K562 (cell line): ENCODE results near the gene TOR3A. TPM values are rescaled to one million over a fixed set of nuclear protein-coding genes. Genes with fewer than 3 reads are reported as not detected.

Source experiments
- ATAC-seq: fragments of 200-7000 bp; cut with Tn5 transposase; 3 replicates; pipeline ENCODE4 v1.9.1; 2020; ENCODE audit warnings: moderate library complexity
- BruUV-seq: library from RNA; stranded (reverse); fragments of 400-500 nt; replicated peaks from 2 replicates; lab custom pipeline; 2021; lab: Mats Ljungman, UMichigan
- CTCF ChIA-PET: fragments of 300-600 bp; formaldehyde crosslinking; extraction: SDS; loops from one replicate; lab custom pipeline; 2021; ENCODE audit warnings: low intra/inter-chr PET ratio; lab: Yijun Ruan, JAX
- POLR2A ChIA-PET: fragments of 300-600, 350-650 bp; sonication (Branson Sonifier 250); formaldehyde crosslinking; extraction: SDS; loops from one replicate; lab custom pipeline; 2021; ENCODE audit warnings: antibody characterized with exemption, inconsistent platforms; lab: Yijun Ruan, JAX
- DNase-seq, 4 experiments: peaks; one replicate each; pipeline versions ENCODE4 v3.0.0 to v3.0.0-alpha.2; 2011 to 2018; ENCODE audit warnings: low spot score in 3 of 4, mixed read lengths in 3 of 4; ENCODE audit errors: extremely low read depth in 1 of 4
- FAIRE-seq: peaks from 2 replicates; lab custom pipeline; 2011; peaks lifted over from hg19 to GRCh38; lab: Jason Lieb, UNC
- H2AFZ ChIP-seq: 2 replicates; pipeline ENCODE4 v1.6.0; 2011; ENCODE audit warnings: low read depth, low read length, control low read depth, inconsistent platforms
- H3K27ac ChIP-seq: fragments of 200-600 bp; 3 replicates; pipeline ENCODE4 v1.8.0; 2011; ENCODE audit warnings: low read depth, mild to moderate bottlenecking, control low read depth, inconsistent platforms, low read length, moderate library complexity, mixed read lengths; ENCODE audit errors: extremely low read depth
- H3K27me3 ChIP-seq, 2 experiments: fragments of 300-600 bp in 1 of 2; 2 replicates in 1 of 2; 3 replicates in 1 of 2; pipeline versions ENCODE4 v1.6.0 to v1.8.0; 2011; ENCODE audit warnings: inconsistent platforms in 2 of 2, low read length in 2 of 2, mild to moderate bottlenecking in 1 of 2, mixed read lengths in 1 of 2, moderate library complexity in 1 of 2; ENCODE audit not compliant: control insufficient read depth in 2 of 2, insufficient read depth in 2 of 2
- H3K36me3 ChIP-seq: fragments of 300-600 bp; 3 replicates; pipeline ENCODE4 v1.8.0; 2011; ENCODE audit warnings: mild to moderate bottlenecking, low read length, inconsistent platforms; ENCODE audit not compliant: control insufficient read depth, insufficient read depth
- H3K4me1 ChIP-seq, 2 experiments: fragments of 200-600 bp in 1 of 2; replicated peaks in 1 of 2; 2 replicates in 1 of 2; 3 replicates in 1 of 2; pipeline versions ENCODE4 v1.5.1 to v1.8.0; 2011; ENCODE audit warnings: inconsistent platforms in 2 of 2, low read length in 2 of 2, mild to moderate bottlenecking in 1 of 2, mixed read lengths in 1 of 2, moderate library complexity in 1 of 2; ENCODE audit not compliant: control insufficient read depth in 2 of 2, insufficient read depth in 2 of 2
- H3K4me2 ChIP-seq: 2 replicates; pipeline ENCODE4 v1.6.1; 2011; ENCODE audit warnings: low read length, control low read depth, inconsistent platforms, mixed read lengths; ENCODE audit not compliant: insufficient read depth
- H3K4me3 ChIP-seq: fragments of 200-600 bp; sonication (generic), shearing (Covaris generic); 2 replicates; pipeline ENCODE4 v1.5.1; 2016; ENCODE audit warnings: control low read depth, inconsistent platforms
- H3K79me2 ChIP-seq: fragments of 200-600 bp; 3 replicates; pipeline ENCODE4 v1.8.0; 2011; ENCODE audit warnings: low read length, inconsistent platforms; ENCODE audit not compliant: control insufficient read depth, insufficient read depth
- H3K9ac ChIP-seq, 2 experiments: 2 replicates each; pipeline versions ENCODE4 v1.6.0 to v1.6.1; 2011; ENCODE audit warnings: low read depth in 2 of 2, low read length in 2 of 2, control low read depth in 1 of 2, inconsistent platforms in 1 of 2, mild to moderate bottlenecking in 1 of 2, mixed read lengths in 1 of 2; ENCODE audit not compliant: insufficient read depth in 1 of 2
- H3K9me1 ChIP-seq: one replicate; pipeline ENCODE4 v1.6.0; 2011; ENCODE audit warnings: inconsistent platforms, mild to moderate bottlenecking, low read length, moderate library complexity; ENCODE audit not compliant: control insufficient read depth, insufficient read depth
- H3K9me3 ChIP-seq: replicated peaks from 2 replicates; pipeline ENCODE4 v1.5.1; 2011; ENCODE audit warnings: low read depth, low read length, inconsistent platforms; ENCODE audit not compliant: control insufficient read depth, insufficient read depth
- H4K20me1 ChIP-seq: replicated peaks from 2 replicates; pipeline ENCODE4 v1.6.1; 2011; ENCODE audit warnings: low read length, inconsistent platforms, mixed read lengths; ENCODE audit not compliant: control insufficient read depth, insufficient read depth
- CEBPG ChIP-seq, 3 experiments: fragments of 200-800 bp in 1 of 3; sonication (Bioruptor generic) in 1 of 3; sonication (generic) in 1 of 3; formaldehyde crosslinking in 1 of 3; IDR thresholded peaks in 2 of 3; conservative IDR thresholded peaks in 1 of 3; 2 replicates each; pipeline versions ENCODE4 v1.6.1 to v1.8.0; 2016 to 2022; ENCODE audit warnings: missing compliant biosample characterization in 2 of 3, missing genetic modification characterization in 2 of 3, mild to moderate bottlenecking in 1 of 3, missing genetic modification reagents in 1 of 3
- PTBP1 ChIP-seq: fragments of 200-400 bp; formaldehyde crosslinking; IDR thresholded peaks from 2 replicates; pipeline ENCODE4 v1.6.1; 2017; ENCODE audit warnings: low read depth, low read length
- SREBF2 ChIP-seq: sonication (generic); formaldehyde crosslinking; IDR thresholded peaks from 2 replicates; pipeline ENCODE4 v1.4.0; 2020; ENCODE audit warnings: mild to moderate bottlenecking, missing genetic modification reagents
- TAF1 ChIP-seq: IDR thresholded peaks from 2 replicates; pipeline ENCODE4 v1.6.1; 2011; ENCODE audit warnings: mild to moderate bottlenecking, low read length, moderate library complexity; ENCODE audit not compliant: insufficient read depth, control insufficient read depth, severe bottlenecking; ENCODE audit errors: extremely low read depth
- TFAM ChIP-seq: fragments of 250-450 bp; sonication (Bioruptor Pico); conservative IDR thresholded peaks from 2 replicates; pipeline ENCODE4 v1.5.0; 2021; ENCODE audit warnings: mild to moderate bottlenecking, moderate library complexity
- U2AF1 ChIP-seq: fragments of 200-400 bp; formaldehyde crosslinking; optimal IDR thresholded peaks from 2 replicates; pipeline ENCODE3; 2017; ENCODE audit warnings: mild to moderate bottlenecking, low read depth, low read length, moderate library complexity
- U2AF2 ChIP-seq: fragments of 200-400 bp; formaldehyde crosslinking; optimal IDR thresholded peaks from 2 replicates; pipeline ENCODE3; 2017; ENCODE audit warnings: low read depth, mild to moderate bottlenecking, low read length
- ZNF124 ChIP-seq: sonication (generic); formaldehyde crosslinking; IDR thresholded peaks from 2 replicates; pipeline ENCODE4 v1.8.1; 2022; ENCODE audit warnings: missing genetic modification reagents
- ZNF140 ChIP-seq: fragments of 250-450 bp; sonication (Bioruptor Pico); IDR thresholded peaks from 2 replicates; pipeline ENCODE4 v1.8.0; 2021; ENCODE audit warnings: moderate library complexity, mild to moderate bottlenecking, inconsistent platforms
- ZNF239 ChIP-seq: fragments of 250-450 bp; sonication (Bioruptor Pico); IDR thresholded peaks from 2 replicates; pipeline ENCODE4 v1.4.0; 2020; ENCODE audit warnings: mild to moderate bottlenecking
- ZNF696 ChIP-seq: fragments of 250-450 bp; sonication (Bioruptor Pico); conservative IDR thresholded peaks from 2 replicates; pipeline ENCODE4 v1.4.0; 2020; ENCODE audit warnings: mild to moderate bottlenecking, moderate library complexity
- WGBS: fragments of 100-300 bp; shearing (Covaris generic); methylation state at CpG from one replicate; pipeline ENCODE4 v1.1.6; 2016; ENCODE audit warnings: low coverage, mixed read lengths; ENCODE audit not compliant: insufficient coverage; ENCODE audit errors: missing lambda C conversion rate; 5-methylcytosine and 5-hydroxymethylcytosine counted together
- in situ Hi-C: fragments of 300-500 bp; cut with MboI; formaldehyde crosslinking; loops from 4 replicates; pipeline ENCODE4 v1.15.0; 2018; ENCODE audit warnings: inconsistent platforms, mixed read lengths
- intact Hi-C: fragments of 100-400 bp; cut with micrococcal nuclease; formaldehyde crosslinking; loops from 2 replicates; pipeline ENCODE4 v1.14.2; 2022
- polyA plus RNA-seq, 8 experiments: library from polyadenylated mRNA; depleted of rRNA in 4 of 8; stranded (reverse) in 5 of 8; unstranded in 3 of 8; fragments of >200 nt; fragmentation: Nextera tagmentation in 2 of 8; fragmentation: Illumina TruSeq in 1 of 8; extraction: Ambion mirVana in 2 of 8; extraction: Trizol in 1 of 8; gene quantifications; 2 replicates each; pipeline versions ENCODE4 v1.2.1 to v1.2.3, GENCODE V29; 2011 to 2014; ENCODE audit warnings: inconsistent platforms in 1 of 8, missing spikeins in 1 of 8
- total RNA-seq, 7 experiments: library from RNA; depleted of rRNA in 6 of 7; stranded (reverse); fragments of >200 nt in 6 of 7; fragmentation: Illumina TruSeq in 2 of 7; extraction: Trizol in 2 of 7; gene quantifications; 2 replicates each; pipeline versions ENCODE4 v1.2.1 to v1.2.3, GENCODE V29; 2011 to 2021; ENCODE audit warnings: low replicate concordance in 1 of 7
- TF ChIP-seq, protein P1 (sequence below): fragments of 450-650 bp; IDR thresholded peaks from 2 replicates; pipeline ENCODE4 v1.6.1; 2016
- TF ChIP-seq, protein P2 (sequence below): fragments of 450-650 bp; formaldehyde crosslinking; IDR thresholded peaks from 2 replicates; pipeline ENCODE4 v1.4.0; 2020; ENCODE audit warnings: mild to moderate bottlenecking, moderate library complexity
- TF ChIP-seq, protein P3 (sequence below): fragments of 450-650 bp; IDR thresholded peaks from 2 replicates; pipeline ENCODE4 v1.7.1; 2018; ENCODE audit warnings: mild to moderate bottlenecking, low read depth; ENCODE audit not compliant: partially characterized antibody
- TF ChIP-seq, protein P4 (sequence below): fragments of 450-650 bp; formaldehyde crosslinking; conservative IDR thresholded peaks from 2 replicates; pipeline ENCODE4 v1.4.0; 2022; ENCODE audit warnings: mild to moderate bottlenecking, missing genetic modification characterization

The TOR3A gene
- total and polyA plus RNA-seq, 9 of the 15 experiments (the other 6 are each of a cell fraction or from before 2014, with no cell fraction given), result 7.9 to 94.5 (median 39.7) TPM

DNA sequence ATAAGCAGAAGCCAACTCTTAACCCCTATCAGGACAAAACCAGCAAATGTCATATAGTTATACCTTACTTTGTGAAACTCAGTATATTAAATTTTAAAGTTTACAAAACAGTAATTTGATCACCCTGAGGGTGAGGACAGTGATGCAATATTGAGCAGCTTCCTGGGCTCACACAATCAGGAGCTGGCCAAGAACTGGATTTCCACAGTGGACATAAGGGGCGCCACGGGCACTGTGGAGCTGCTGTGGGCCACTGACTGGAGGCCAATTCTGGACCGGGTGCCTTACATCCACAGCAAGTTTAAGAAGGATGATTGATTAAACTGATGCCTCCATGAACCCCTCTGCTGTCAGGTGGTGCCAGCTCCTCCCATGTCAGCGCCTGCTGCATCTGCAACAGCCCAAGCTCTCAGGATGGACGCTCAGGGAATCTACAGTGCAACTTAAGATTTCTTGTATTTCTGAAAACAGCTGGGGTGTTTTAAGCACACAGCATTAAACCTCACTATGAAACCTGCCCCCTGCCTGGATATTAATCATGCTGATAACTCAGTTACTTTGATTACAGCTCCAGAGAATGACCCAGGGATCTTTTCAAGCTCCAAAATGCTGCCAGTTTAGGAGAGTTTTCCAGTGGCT, 55.9 kb downstream of the TOR3A start:
- H3K79me2 ChIP-seq, result peaks cover 8% of the 10 kb centered on the region; the same call in 1 of the 3 replicates
- H3K9ac ChIP-seq, result no peak overlapping the region
- FAIRE-seq, result peak; percentile 11
- TF ChIP-seq ZNF140 (CRISPR knock-in tag) (no peak), PTBP1 (no peak), CEBPG (CRISPR knock-in tag; IDR thresholded peaks at IDR 0.05) (no peak), CEBPG (tag; conservative IDR thresholded peaks at IDR 0.05 in 1 of 2, IDR thresholded peaks at IDR 0.05 in 1 of 2) (peak; percentile 18 to 72; a peak in 2 of 4 replicates), TAF1 (no peak), ZNF124 (CRISPR knock-in tag) (no peak), SREBF2 (CRISPR knock-in tag) (no peak), U2AF2 (no peak), U2AF1 (no peak), ZNF239 (CRISPR knock-in tag) (no peak), ZNF696 (CRISPR knock-in tag) (no peak), TFAM (no peak)
- TF ChIP-seq, protein P1, sequence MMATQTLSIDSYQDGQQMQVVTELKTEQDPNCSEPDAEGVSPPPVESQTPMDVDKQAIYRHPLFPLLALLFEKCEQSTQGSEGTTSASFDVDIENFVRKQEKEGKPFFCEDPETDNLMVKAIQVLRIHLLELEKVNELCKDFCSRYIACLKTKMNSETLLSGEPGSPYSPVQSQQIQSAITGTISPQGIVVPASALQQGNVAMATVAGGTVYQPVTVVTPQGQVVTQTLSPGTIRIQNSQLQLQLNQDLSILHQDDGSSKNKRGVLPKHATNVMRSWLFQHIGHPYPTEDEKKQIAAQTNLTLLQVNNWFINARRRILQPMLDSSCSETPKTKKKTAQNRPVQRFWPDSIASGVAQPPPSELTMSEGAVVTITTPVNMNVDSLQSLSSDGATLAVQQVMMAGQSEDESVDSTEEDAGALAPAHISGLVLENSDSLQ, result no peak
- TF ChIP-seq, protein P2, sequence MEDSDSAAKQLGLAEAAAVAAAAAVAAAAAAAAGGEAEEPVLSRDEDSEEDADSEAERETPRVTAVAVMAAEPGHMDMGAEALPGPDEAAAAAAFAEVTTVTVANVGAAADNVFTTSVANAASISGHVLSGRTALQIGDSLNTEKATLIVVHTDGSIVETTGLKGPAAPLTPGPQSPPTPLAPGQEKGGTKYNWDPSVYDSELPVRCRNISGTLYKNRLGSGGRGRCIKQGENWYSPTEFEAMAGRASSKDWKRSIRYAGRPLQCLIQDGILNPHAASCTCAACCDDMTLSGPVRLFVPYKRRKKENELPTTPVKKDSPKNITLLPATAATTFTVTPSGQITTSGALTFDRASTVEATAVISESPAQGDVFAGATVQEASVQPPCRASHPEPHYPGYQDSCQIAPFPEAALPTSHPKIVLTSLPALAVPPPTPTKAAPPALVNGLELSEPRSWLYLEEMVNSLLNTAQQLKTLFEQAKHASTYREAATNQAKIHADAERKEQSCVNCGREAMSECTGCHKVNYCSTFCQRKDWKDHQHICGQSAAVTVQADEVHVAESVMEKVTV, result no peak
- TF ChIP-seq, protein P3, sequence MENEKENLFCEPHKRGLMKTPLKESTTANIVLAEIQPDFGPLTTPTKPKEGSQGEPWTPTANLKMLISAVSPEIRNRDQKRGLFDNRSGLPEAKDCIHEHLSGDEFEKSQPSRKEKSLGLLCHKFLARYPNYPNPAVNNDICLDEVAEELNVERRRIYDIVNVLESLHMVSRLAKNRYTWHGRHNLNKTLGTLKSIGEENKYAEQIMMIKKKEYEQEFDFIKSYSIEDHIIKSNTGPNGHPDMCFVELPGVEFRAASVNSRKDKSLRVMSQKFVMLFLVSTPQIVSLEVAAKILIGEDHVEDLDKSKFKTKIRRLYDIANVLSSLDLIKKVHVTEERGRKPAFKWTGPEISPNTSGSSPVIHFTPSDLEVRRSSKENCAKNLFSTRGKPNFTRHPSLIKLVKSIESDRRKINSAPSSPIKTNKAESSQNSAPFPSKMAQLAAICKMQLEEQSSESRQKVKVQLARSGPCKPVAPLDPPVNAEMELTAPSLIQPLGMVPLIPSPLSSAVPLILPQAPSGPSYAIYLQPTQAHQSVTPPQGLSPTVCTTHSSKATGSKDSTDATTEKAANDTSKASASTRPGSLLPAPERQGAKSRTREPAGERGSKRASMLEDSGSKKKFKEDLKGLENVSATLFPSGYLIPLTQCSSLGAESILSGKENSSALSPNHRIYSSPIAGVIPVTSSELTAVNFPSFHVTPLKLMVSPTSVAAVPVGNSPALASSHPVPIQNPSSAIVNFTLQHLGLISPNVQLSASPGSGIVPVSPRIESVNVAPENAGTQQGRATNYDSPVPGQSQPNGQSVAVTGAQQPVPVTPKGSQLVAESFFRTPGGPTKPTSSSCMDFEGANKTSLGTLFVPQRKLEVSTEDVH, result no peak
- TF ChIP-seq, protein P4, sequence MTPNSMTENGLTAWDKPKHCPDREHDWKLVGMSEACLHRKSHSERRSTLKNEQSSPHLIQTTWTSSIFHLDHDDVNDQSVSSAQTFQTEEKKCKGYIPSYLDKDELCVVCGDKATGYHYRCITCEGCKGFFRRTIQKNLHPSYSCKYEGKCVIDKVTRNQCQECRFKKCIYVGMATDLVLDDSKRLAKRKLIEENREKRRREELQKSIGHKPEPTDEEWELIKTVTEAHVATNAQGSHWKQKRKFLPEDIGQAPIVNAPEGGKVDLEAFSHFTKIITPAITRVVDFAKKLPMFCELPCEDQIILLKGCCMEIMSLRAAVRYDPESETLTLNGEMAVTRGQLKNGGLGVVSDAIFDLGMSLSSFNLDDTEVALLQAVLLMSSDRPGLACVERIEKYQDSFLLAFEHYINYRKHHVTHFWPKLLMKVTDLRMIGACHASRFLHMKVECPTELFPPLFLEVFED (CRISPR knock-in tag), result no peak

More for the DNA sequence above, 55.9 kb downstream of the TOR3A start:
- no TSS peak for BruUV-seq
- ATAC-seq (peak; percentile 54), DNase-seq (no peak)
- H3K9me1 ChIP-seq, result no peaks in the 10 kb centered on the region
- no peaks in the 10 kb centered on the region for H4K20me1 ChIP-seq
- WGBS, result 76% methylated on average over 5 of the region's 5 CpGs
- H3K4me1 ChIP-seq, result peaks cover 0 to 9% of the 10 kb centered on the region in 2 experiments; a peak in 2 of 5 replicates
- no peaks in the 10 kb centered on the region for H3K27me3 ChIP-seq
- POLR2A ChIA-PET, result interaction anchor here (0.6 to 0.7 kb wide), 2 partner anchors 14 to 108 kb away, joined by 3 read pairs; no protein-coding TSS in a partner anchor
- no peaks in the 10 kb centered on the region for H3K9me3 ChIP-seq
- H3K27ac ChIP-seq, result no peak overlapping the region
- H3K36me3 ChIP-seq, result no peaks in the 10 kb centered on the region
- CTCF ChIA-PET, result no interaction called here
- in situ Hi-C loops, result no loop called here
- no peak overlapping the region for H3K4me3 ChIP-seq
- H2AFZ ChIP-seq, result no peak overlapping the region
- intact Hi-C loops, result no loop called here
- no peak overlapping the region for H3K4me2 ChIP-seq
